H1 (cell line): ENCODE data around the gene HINT2. TPM values are rescaled to one million over a fixed set of nuclear protein-coding genes. Genes with fewer than 3 reads are reported as not detected.

Source experiments
- CTCF ChIA-PET: fragments of 300-600 bp; sonication (Branson Sonifier 250); formaldehyde crosslinking; loops from one replicate; lab custom pipeline; 2021; ENCODE audit not compliant: partially characterized antibody; lab: Charles Lee
- POLR2A ChIA-PET: fragments of 300-600 bp; sonication (Branson Sonifier 250); formaldehyde crosslinking; loops from one replicate; lab custom pipeline; 2021; ENCODE audit warnings: inconsistent platforms; ENCODE audit not compliant: partially characterized antibody; lab: Charles Lee
- DNase-seq, 2 experiments: peaks; one replicate each; pipeline versions ENCODE4 v3.0.0 to v3.0.0-alpha.2; 2010 to 2022; ENCODE audit warnings: low spot score in 2 of 2, low read depth in 1 of 2, mixed read lengths in 1 of 2
- FAIRE-seq: peaks from 2 replicates; lab custom pipeline; 2011; peaks lifted over from hg19 to GRCh38; lab: Jason Lieb, UNC
- H2AFZ ChIP-seq: 2 replicates; pipeline ENCODE4 v1.8.1; 2012; ENCODE audit warnings: low read length, inconsistent platforms
- H2AK5ac ChIP-seq: 2 replicates; pipeline ENCODE4 v1.6.1; 2013; ENCODE audit warnings: low read depth, low read length
- H2BK120ac ChIP-seq: replicated peaks from 2 replicates; pipeline ENCODE3; 2013; ENCODE audit warnings: low read depth, low read length, inconsistent platforms
- H2BK12ac ChIP-seq: 2 replicates; pipeline ENCODE4 v1.6.1; 2013; ENCODE audit warnings: low read depth, low read length
- H2BK15ac ChIP-seq: 2 replicates; pipeline ENCODE4 v1.6.1; 2013; ENCODE audit warnings: low read length
- H2BK20ac ChIP-seq: 2 replicates; pipeline ENCODE4 v1.6.1; 2013; ENCODE audit warnings: low read length
- H2BK5ac ChIP-seq: 2 replicates; pipeline ENCODE4 v1.6.1; 2013; ENCODE audit warnings: low read depth, low read length
- H3K14ac ChIP-seq: 2 replicates; pipeline ENCODE4 v1.6.1; 2013; ENCODE audit warnings: inconsistent platforms; ENCODE audit not compliant: insufficient read length
- H3K18ac ChIP-seq: 2 replicates; pipeline ENCODE4 v1.6.1; 2013; ENCODE audit warnings: low read length; ENCODE audit errors: extremely low read depth
- H3K23ac ChIP-seq: 2 replicates; pipeline ENCODE4 v1.6.1; 2013; ENCODE audit warnings: inconsistent platforms; ENCODE audit not compliant: insufficient read length
- H3K23me2 ChIP-seq: 2 replicates; pipeline ENCODE4 v1.6.1; 2013; ENCODE audit warnings: low read depth, low read length
- H3K27ac ChIP-seq: 2 replicates; pipeline ENCODE4 v1.6.1; 2011; ENCODE audit warnings: low read depth, low read length, inconsistent platforms
- H3K27me3 ChIP-seq, 4 experiments: replicated peaks in 1 of 4; 1 replicate in 1 of 4; 2 replicates in 3 of 4; pipeline versions ENCODE4 v1.6.1 to v1.8.1; 2011 to 2013; ENCODE audit warnings: low read length in 3 of 4, mild to moderate bottlenecking in 3 of 4, inconsistent platforms in 2 of 4, mixed read lengths in 2 of 4, moderate library complexity in 1 of 4; ENCODE audit not compliant: control insufficient read depth in 3 of 4, insufficient read depth in 3 of 4; ENCODE audit errors: extremely low read depth in 1 of 4
- H3K36me3 ChIP-seq, 4 experiments: 2 replicates each; pipeline versions ENCODE4 v1.6.1 to v1.8.1; 2011 to 2013; ENCODE audit warnings: mild to moderate bottlenecking in 4 of 4, low read length in 3 of 4, moderate library complexity in 2 of 4, control low read depth in 1 of 4, inconsistent platforms in 1 of 4; ENCODE audit not compliant: insufficient read depth in 4 of 4, control insufficient read depth in 2 of 4
- H3K4ac ChIP-seq: replicated peaks from 2 replicates; pipeline ENCODE3; 2013; ENCODE audit warnings: low read length, low read depth, mixed read lengths, inconsistent platforms; ENCODE audit not compliant: insufficient read length
- H3K4me1 ChIP-seq, 4 experiments: replicated peaks in 1 of 4; 1 replicate in 1 of 4; 2 replicates in 3 of 4; pipeline versions ENCODE4 v1.6.1 to v1.8.1; 2011 to 2013; ENCODE audit warnings: low read length in 3 of 4, inconsistent platforms in 2 of 4, mixed read lengths in 1 of 4; ENCODE audit not compliant: insufficient read depth in 4 of 4, control insufficient read depth in 3 of 4
- H3K4me2 ChIP-seq, 2 experiments: 2 replicates each; pipeline versions ENCODE4 v1.6.1 to v1.8.1; 2011 to 2013; ENCODE audit warnings: low read depth in 2 of 2, low read length in 2 of 2, control low read depth in 1 of 2, inconsistent platforms in 1 of 2, mild to moderate bottlenecking in 1 of 2; ENCODE audit not compliant: insufficient read depth in 1 of 2
- H3K4me3 ChIP-seq, 4 experiments: fragments of 200-600, 300-600 bp in 1 of 4; sonication (generic), shearing (Covaris generic), sonication (Bioruptor Twin) in 1 of 4; 2 replicates each; pipeline versions ENCODE4 v1.5.1 to v1.8.1; 2011 to 2016; ENCODE audit warnings: low read length in 4 of 4, low read depth in 3 of 4, control low read depth in 2 of 4, inconsistent platforms in 2 of 4, mild to moderate bottlenecking in 2 of 4, mixed read lengths in 1 of 4, moderate library complexity in 1 of 4; ENCODE audit not compliant: insufficient read depth in 2 of 4; ENCODE audit errors: extremely low read depth in 1 of 4
- H3K56ac ChIP-seq: replicated peaks from 2 replicates; pipeline ENCODE3; 2013; ENCODE audit warnings: low read depth, mild to moderate bottlenecking, mixed read lengths, low read length, inconsistent platforms; ENCODE audit not compliant: insufficient read length
- H3K79me1 ChIP-seq: 2 replicates; pipeline ENCODE4 v1.6.1; 2013; ENCODE audit warnings: low read depth, low read length, control low read depth
- H3K79me2 ChIP-seq, 2 experiments: 2 replicates each; pipeline versions ENCODE4 v1.6.1 to v1.8.1; 2012 to 2013; ENCODE audit warnings: low read length in 2 of 2, mild to moderate bottlenecking in 2 of 2, inconsistent platforms in 1 of 2; ENCODE audit not compliant: insufficient read depth in 2 of 2, control insufficient read depth in 1 of 2
- H3K9ac ChIP-seq, 4 experiments: replicated peaks in 1 of 4; 1 replicate in 1 of 4; 2 replicates in 3 of 4; pipeline versions ENCODE4 v1.6.1 to v1.8.1; 2011 to 2013; ENCODE audit warnings: low read depth in 3 of 4, low read length in 3 of 4, control low read depth in 2 of 4, mild to moderate bottlenecking in 2 of 4, moderate library complexity in 2 of 4, inconsistent platforms in 1 of 4; ENCODE audit errors: extremely low read depth in 1 of 4
- H3K9me3 ChIP-seq, 2 experiments: 2 replicates each; pipeline versions ENCODE4 v1.6.1 to v1.8.1; 2012 to 2013; ENCODE audit warnings: mild to moderate bottlenecking in 2 of 2, moderate library complexity in 2 of 2, control low read depth in 1 of 2, inconsistent platforms in 1 of 2, low read depth in 1 of 2, low read length in 1 of 2, mixed read lengths in 1 of 2; ENCODE audit not compliant: insufficient read depth in 2 of 2
- H4K20me1 ChIP-seq, 2 experiments: replicated peaks in 1 of 2; 2 replicates each; pipeline versions ENCODE3 to v1.8.1; 2011 to 2013; ENCODE audit warnings: inconsistent platforms in 2 of 2, low read length in 2 of 2, mild to moderate bottlenecking in 1 of 2; ENCODE audit not compliant: insufficient read depth in 2 of 2, control insufficient read depth in 1 of 2
- H4K5ac ChIP-seq: 2 replicates; pipeline ENCODE4 v1.6.1; 2013; ENCODE audit warnings: low read length, low read depth, mixed read lengths, inconsistent platforms; ENCODE audit not compliant: insufficient read length
- H4K8ac ChIP-seq: 2 replicates; pipeline ENCODE4 v1.8.0; 2013; ENCODE audit warnings: mild to moderate bottlenecking, moderate library complexity, low read length, inconsistent platforms; ENCODE audit not compliant: insufficient read depth; ENCODE audit errors: extremely low read depth
- H4K91ac ChIP-seq: replicated peaks from 2 replicates; pipeline ENCODE3; 2013; ENCODE audit warnings: low read length, mixed read lengths, inconsistent platforms; ENCODE audit not compliant: insufficient read length
- BCL11A ChIP-seq, 2 experiments: IDR thresholded peaks; one replicate each; pipeline ENCODE4 v1.6.1; 2011; ENCODE audit warnings: low read depth in 2 of 2, low read length in 2 of 2, mild to moderate bottlenecking in 2 of 2
- BRCA1 ChIP-seq: IDR thresholded peaks from 2 replicates; pipeline ENCODE4 v1.6.1; 2012; ENCODE audit warnings: low read depth, low read length, improper control_type of control experiment
- CHD2 ChIP-seq: IDR thresholded peaks from 2 replicates; pipeline ENCODE4 v1.6.1; 2012; ENCODE audit warnings: low read length, improper control_type of control experiment
- EP300 ChIP-seq, 2 experiments: IDR thresholded peaks; 1 replicate in 1 of 2; 2 replicates in 1 of 2; pipeline ENCODE4 v1.6.1; 2011 to 2012; ENCODE audit warnings: low read depth in 2 of 2, low read length in 2 of 2, mild to moderate bottlenecking in 2 of 2, borderline replicate concordance in 1 of 2, inconsistent platforms in 1 of 2, moderate library complexity in 1 of 2
- KDM4A ChIP-seq: IDR thresholded peaks from one replicate; pipeline ENCODE4 v1.7.1; 2012; ENCODE audit warnings: low read depth, mild to moderate bottlenecking, moderate library complexity, low read length, inconsistent platforms; ENCODE audit not compliant: severe bottlenecking
- KDM5A ChIP-seq: fragments of 200-600 bp; IDR thresholded peaks from 2 replicates; pipeline ENCODE4 v1.7.1; 2012; ENCODE audit warnings: mild to moderate bottlenecking, low read length, inconsistent platforms, mixed read lengths
- SIRT6 ChIP-seq: IDR thresholded peaks from one replicate; pipeline ENCODE4 v1.7.1; 2012; ENCODE audit warnings: low read length, inconsistent platforms
- SP1 ChIP-seq: IDR thresholded peaks from 2 replicates; pipeline ENCODE4 v1.6.1; 2011; ENCODE audit warnings: low read depth, low read length
- SUZ12 ChIP-seq: fragments of 200-600 bp; sonication (generic); IDR thresholded peaks from 2 replicates; pipeline ENCODE4 v1.6.1; 2012; ENCODE audit warnings: mild to moderate bottlenecking, inconsistent platforms, low read length, moderate library complexity, mixed read lengths
- YY1 ChIP-seq: IDR thresholded peaks from 2 replicates; pipeline ENCODE4 v1.6.1; 2011; ENCODE audit warnings: low read depth, mild to moderate bottlenecking, low read length
- WGBS, 2 experiments: shearing (Covaris generic) in 1 of 2; methylation state at CpG; one replicate each; pipeline versions ENCODE4 v1.1.6 to v1.1.7; 2013 to 2015; ENCODE audit warnings: low lambda C conversion rate in 2 of 2, mixed read lengths in 2 of 2, inconsistent platforms in 1 of 2, low coverage in 1 of 2, missing lambda C conversion rate in 1 of 2; ENCODE audit not compliant: insufficient replicate concordance in 2 of 2, insufficient coverage in 1 of 2, insufficient read length in 1 of 2; ENCODE audit errors: extremely low coverage in 1 of 2, missing lambda C conversion rate in 1 of 2; 5-methylcytosine and 5-hydroxymethylcytosine counted together
- polyA plus RNA-seq, 7 experiments: library from polyadenylated mRNA; depleted of rRNA in 3 of 7; stranded (reverse) in 5 of 7; unstranded in 2 of 7; fragments of >200 nt in 5 of 7; fragments of 200-250 nt in 2 of 7; gene quantifications; 1 replicate in 5 of 7; 2 replicates in 1 of 7; 4 replicates in 1 of 7; pipeline versions ENCODE4 v1.2.1 to v1.2.3, GENCODE V29; 2011 to 2013; ENCODE audit warnings: missing spikeins in 2 of 7, mixed read lengths in 2 of 7
- total RNA-seq: library from RNA; stranded (reverse); fragmentation: NEBNext Ultra II Directional; extraction: Animal tissue kit (Norgen Biotek cat#: 25700); gene quantifications from 2 replicates; pipeline ENCODE4 v1.2.1, GENCODE V29; 2021

Gene HINT2
- total and polyA plus RNA-seq, 2 of the 8 experiments (the other 6 are each of a cell fraction or from before 2014, with no cell fraction given) = 32.1 to 51.2 TPM

- no peak overlapping the region for H4K8ac ChIP-seq
- H3K18ac ChIP-seq = no peak overlapping the region
- no peak overlapping the region for H2BK5ac ChIP-seq
- H3K79me1 ChIP-seq = no peaks in the 10 kb centered on the region
- H4K91ac ChIP-seq = no peak overlapping the region
- no peak overlapping the region for H2BK12ac ChIP-seq
- H3K23ac ChIP-seq = no peak overlapping the region
- H4K20me1 ChIP-seq = peaks cover 0 to 2% of the 10 kb centered on the region in 2 experiments
- ChIA-PET POLR2A (interaction anchor here (1.0 to 2.8 kb wide), 2 partner anchors 8 to 12 kb away, joined by 3 to 13 read pairs; no protein-coding TSS in a partner anchor), CTCF (interaction anchor here (0.8 to 5.9 kb wide), 9 partner anchors 16 to 66 kb away, joined by 3 to 31 read pairs (median 7); no protein-coding TSS in a partner anchor)
- H4K5ac ChIP-seq = no peak overlapping the region
- H3K14ac ChIP-seq = no peak overlapping the region
- H3K9ac ChIP-seq = no peak overlapping the region
- H3K23me2 ChIP-seq = no peaks in the 10 kb centered on the region; the same call in 1 of the 2 replicates
- peaks cover 0 to 4% (median 1%) of the 10 kb centered on the region in 4 experiments; a peak in 2 of 8 replicates for H3K36me3 ChIP-seq
- H2AFZ ChIP-seq = no peak overlapping the region
- no peaks in the 10 kb centered on the region for H3K9me3 ChIP-seq
- H3K56ac ChIP-seq = no peak overlapping the region
- H3K4me3 ChIP-seq = no peak overlapping the region
- FAIRE-seq (no peak), DNase-seq (peak in 1 of 2 experiments; percentile 17)
- H3K79me2 ChIP-seq = no peaks in the 10 kb centered on the region
- H2BK120ac ChIP-seq = no peak overlapping the region
- no peak overlapping the region for H3K27ac ChIP-seq
- WGBS, 2 experiments = 72% methylated on average over 3 of the region's 3 CpGs; no CpG with 5 or more reads in 1 of the 2 experiments
- no peak overlapping the region for H3K4me2 ChIP-seq
- H2AK5ac ChIP-seq = no peak overlapping the region
- no peak overlapping the region for H2BK15ac ChIP-seq
- no peak overlapping the region for H3K4ac ChIP-seq
- H3K4me1 ChIP-seq = no peaks in the 10 kb centered on the region
- no peak overlapping the region for H2BK20ac ChIP-seq
- H3K27me3 ChIP-seq = no peaks in the 10 kb centered on the region
- no peak for TF ChIP-seq EP300 (IDR thresholded peaks at IDR 0.05; ENCODE audit: borderline replicate concordance in 1 of 2, low read depth in 2 of 2, low read length in 2 of 2)
- TF ChIP-seq KDM5A = no peak
- no peak for TF ChIP-seq SIRT6
- TF ChIP-seq KDM4A = no peak
- no peak for TF ChIP-seq SUZ12
- no peak for TF ChIP-seq SP1
- no peak for TF ChIP-seq YY1
- TF ChIP-seq BCL11A (IDR thresholded peaks at IDR 0.05; ENCODE audit: low read depth in 2 of 2, low read length in 2 of 2) = no peak
- TF ChIP-seq BRCA1 = no peak
- TF ChIP-seq CHD2 = no peak
These were observed 41.4 kb upstream of the HINT2 start for GRCh38 chr9:35856206-35856605.
